Stimulated activated CD8-positive, alpha-beta memory T cell treated with anti-CD3 and anti-CD28 coated beads, Interleukin-2, amount 100 ng/mL, for 1 hour (primary cell): Measurements from ENCODE around the gene SAA4.
"Not testable (repeated sequence)": the region's sequence is repeated elsewhere in the genome, so short reads cannot be mapped to it uniquely, and the experiment has no call there.

ENCODE experiments used
- DNase-seq, 2 donors: peaks; one replicate each; pipeline ENCODE4 v3.0.0-alpha.2; 2020; ENCODE audit warnings: low read depth in 2 of 2

The SAA4 gene

DNA sequence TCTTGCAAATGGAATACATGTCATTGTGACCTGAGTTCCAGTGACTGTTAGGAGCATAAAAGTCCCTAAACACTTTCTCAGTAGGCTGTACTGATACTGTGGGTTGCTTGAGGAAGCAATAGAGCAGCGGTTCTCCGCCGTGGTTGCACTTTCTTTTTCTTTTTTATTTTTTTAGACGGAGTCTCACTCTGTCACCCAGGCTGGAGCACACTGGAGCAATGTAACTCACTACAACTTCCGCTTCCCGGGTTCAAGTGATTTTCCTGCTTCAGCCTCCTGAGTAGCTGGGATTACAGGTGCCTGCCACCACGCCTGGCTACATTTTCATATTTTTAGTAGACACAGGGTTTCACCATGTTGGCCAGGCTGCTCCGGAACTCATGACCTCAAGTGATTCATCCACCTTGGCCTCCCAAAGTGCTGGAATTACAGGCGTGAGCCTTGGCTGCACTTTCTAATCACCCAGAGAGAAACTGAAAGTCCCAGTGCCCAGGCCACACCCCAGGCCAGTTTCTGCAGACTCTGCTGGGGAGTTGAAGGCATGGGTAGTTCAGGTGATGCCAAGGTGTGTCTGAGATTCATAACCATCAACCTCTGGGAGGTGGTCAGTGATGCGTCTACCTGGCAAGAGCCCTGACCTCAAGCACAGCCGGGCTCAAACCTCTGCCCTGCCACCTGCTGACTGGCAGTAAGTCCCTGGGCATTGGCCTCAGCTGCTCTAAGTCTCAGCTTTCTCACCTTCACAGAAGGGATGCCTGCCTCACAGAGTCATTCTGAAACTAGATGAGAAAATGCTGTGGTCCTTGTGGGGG, 10.0 kb upstream of the SAA4 start:
- DNase-seq, result not testable (repeated sequence)

DNA sequence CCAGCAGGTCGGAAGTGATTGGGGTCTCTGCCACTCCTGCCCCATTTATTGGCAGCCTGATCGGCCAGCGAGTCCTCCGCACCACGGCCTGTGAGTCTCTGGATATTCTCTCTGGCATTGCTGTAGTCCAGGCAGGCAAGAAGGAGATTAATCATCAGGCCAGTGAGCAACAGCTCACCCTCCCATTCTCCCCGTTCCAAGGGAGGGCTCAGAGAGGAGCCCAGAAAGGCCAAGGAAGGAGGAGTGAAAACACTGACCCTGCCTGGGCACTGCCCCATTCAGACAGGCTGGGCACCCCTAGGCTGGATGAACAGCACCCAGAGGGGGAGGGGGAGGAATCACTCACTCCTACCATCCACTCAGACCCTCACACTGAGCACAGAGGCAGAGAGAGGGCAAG, 8.8 kb upstream of the SAA4 start:
- no peak for DNase-seq

DNA sequence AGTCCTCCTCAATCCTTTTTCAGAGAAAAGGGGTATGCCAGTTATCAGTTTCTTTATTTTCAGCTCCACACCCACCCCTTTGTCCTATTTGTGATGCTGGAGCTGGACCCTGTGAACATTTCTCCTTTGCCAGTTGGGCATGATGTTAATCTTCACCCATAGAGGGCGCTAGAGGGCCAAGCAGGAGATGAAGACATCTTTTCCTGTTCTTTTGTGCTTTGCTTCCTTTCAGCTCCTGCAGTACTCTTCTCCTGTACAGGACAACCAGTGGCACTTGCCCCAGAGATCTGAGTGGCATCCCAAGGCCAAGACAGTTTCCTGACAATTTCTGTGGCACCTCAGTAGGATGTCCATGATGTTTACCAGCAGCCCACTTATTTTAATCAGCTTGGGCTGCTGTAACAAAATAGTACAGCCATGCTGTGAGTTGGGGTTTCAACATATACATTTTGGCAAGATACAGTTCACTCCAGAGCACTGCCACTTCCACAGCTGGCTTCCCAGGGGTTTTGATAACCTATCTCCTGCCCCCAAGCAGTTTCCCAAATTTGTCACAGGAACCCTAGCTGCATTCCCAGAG, 7.3 kb upstream of the SAA4 start:
- DNase-seq, result peak; percentile 21 to 24

DNA sequence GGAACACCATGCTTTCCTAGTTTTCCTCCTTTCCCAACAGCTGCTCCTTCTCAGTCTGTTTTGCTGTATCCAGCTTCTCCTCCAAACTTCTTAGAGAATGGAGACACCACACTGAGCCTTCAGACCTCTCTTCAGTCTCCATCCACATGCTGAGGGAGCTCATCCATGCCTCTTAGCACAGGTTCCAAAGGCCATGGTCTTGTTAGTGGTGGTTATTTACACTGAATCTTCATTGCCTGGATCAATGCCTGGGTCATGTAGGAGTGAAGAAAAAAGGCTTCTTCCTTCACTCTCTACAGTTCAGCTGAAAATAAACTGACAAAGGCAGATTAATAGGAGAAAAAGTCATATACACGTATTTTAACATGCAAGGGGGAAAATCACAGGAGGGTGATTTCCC, 3.1 kb upstream of the SAA4 start:
- no peak for DNase-seq

DNA sequence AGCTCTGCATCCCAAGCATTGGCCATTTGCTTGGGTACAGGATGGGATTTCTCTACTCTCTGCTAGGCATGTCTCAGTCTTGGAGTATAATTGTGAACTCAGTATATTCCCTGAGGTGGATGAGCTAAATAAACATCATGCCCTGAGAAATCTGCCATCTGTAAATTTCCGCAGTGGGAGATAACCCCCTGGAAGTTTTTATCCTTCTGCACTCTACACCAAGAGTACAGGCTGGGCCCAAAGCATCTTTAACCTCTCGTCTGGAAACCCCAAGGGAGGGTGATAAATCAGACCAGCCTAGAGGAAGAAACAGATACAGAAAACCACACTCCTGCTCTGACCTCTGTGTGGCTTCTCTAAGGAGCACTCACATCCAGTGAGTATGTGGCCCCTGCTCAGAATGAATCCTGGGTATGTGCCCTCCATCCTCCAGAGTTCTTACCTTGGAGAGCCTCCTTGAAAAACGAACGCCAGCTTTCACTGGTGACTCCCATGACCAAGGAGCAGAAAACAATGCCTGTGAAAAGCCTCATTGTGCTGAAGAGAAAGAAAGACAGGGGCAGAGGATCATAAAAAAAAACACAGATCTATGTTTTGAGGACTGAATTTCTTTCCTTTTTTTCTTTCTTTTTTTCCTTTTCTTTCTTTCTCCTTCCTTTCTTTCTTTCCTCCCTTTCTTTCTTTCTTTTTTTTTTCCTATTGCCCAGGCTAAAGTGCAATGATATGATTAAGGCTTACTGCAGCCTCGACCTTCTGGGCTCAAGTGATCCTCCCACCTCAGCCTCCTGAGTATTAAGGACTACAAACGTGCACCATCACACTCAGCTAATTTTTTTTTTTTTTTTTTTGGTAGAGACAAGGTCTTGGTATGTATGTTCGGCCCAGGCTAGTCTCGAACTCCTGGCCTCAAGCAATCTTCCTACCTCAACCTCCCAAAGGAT, 938 bp downstream of the SAA4 start:
- no peak for DNase-seq

GRCh38 chr11:18233912-18234311, 2.7 kb downstream of the SAA4 start:
- no peak for DNase-seq

GRCh38 chr11:18230859-18231258, 5.7 kb downstream of the SAA4 start:
- DNase-seq, result no peak

GRCh38 chr11:18229501-18229900, 7.1 kb downstream of the SAA4 start:
- DNase-seq, result no peak

DNA sequence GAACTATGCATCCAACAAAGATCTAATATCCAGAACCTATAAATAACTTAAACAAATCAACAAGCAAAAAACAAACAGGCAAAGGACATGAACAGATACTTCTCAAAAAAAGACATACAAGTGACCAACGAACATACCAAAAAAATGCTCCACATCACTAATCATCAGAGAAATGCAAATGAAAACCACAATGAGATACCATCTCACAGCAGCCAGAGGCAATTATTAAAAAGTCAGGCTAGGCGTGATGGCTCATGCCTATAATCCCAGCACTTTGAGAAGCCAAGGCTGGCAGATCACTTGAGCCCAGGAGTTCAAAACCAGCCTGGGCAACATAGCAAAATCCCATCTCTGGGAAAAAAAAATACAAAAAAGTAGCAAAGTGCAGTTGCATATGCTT, 10.7 kb downstream of the SAA4 start:
- DNase-seq, result no peak

DNA sequence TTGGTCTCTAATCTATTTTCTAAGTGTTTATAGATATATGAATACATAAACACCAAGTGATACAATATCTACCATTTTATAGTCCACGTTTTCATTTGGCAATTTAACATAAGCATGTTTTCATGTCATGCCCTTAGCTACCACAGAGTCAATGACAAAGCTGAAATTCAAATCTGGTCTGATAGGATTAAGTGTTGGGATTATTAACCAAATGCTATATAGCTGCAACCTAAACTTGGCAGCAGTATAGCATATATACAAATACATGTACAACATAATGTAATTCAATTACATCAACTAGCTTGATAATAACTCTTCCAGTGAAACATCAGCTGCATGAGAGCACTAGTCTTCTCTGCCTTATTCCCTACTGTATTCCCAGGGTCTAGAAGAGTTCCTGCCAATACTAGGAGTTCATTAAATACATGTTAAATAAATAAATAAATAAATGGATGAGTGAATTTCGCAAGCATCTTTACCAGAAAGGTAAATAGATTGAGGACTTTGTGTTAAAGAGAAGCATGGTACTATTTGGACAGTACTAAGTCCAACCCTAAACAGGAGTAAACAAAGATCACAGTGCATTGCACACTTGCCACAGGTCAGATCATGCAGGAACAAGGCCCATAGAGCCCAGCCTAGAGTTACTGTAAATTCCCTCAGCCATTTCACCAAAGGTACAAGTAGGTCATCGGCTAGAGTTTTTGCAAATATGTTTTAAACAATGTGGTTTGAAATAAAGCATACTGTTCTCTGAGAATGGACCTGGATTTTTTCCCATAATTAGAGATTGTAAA, 12.8 kb downstream of the SAA4 start:
- DNase-seq, result no peak

- DNase-seq, result no peak
These were observed 13.7 kb downstream of the SAA4 start for GRCh38 chr11:18222814-18223421.

DNA sequence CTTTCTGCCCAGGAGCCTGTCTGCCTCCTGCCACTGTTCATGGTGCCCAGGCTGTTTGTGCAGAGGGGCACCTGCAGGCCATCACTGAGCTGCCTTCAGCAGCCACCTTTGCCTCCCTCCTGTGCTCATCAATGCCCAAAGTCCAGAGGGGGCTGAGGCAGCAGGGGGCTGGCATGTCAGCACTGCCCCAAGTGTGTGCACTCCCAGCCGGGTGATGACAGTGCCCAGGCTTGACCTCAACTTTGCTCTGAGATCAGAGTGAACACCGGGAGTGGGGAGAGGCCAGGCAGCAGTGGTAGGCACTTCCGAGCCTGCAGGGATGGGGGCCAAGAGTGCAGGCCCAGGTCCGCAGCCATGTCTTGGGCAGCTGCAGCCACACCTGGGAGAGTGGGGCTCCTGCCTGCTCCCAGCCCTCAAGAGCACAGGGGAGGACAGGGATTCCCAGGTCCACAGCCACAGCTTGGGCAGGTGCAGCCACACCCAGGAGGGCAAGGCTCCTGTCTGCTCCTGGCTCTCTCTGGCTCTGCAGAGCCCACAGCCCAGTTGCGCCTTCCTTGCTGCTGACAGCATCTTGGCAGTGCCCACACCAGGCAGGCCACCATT, 15.2 kb downstream of the SAA4 start:
- DNase-seq, result no peak

GRCh38 chr11:18209058-18209457, 27.5 kb downstream of the SAA4 start:
- DNase-seq, result no peak

DNA sequence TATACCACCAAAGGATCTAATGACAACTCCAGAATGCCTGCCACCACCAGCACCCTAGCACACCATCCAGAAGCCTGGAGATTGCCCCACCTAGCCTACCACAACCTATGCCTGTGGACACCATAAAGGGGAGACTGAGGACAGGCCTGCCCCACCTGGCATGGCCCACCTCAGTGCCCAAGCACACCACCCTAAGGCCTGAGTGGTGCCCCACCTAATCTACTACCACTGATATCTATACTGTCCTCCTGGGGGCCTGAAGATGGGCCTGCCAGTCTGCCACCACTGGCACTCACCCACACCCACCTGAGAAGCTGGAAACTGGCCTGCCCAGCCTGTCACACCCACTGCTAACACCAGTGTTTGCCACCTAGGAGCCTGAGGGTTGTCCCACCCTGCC, 31.8 kb downstream of the SAA4 start:
- no peak for DNase-seq

GRCh38 chr11:18204220-18204619, 32.4 kb downstream of the SAA4 start:
- no peak for DNase-seq

- DNase-seq, result no peak
These were observed 32.9 kb downstream of the SAA4 start for GRCh38 chr11:18203723-18204122.

- DNase-seq, result not testable (repeated sequence)
These were observed 38.9 kb downstream of the SAA4 start for GRCh38 chr11:18197738-18198137.

DNA sequence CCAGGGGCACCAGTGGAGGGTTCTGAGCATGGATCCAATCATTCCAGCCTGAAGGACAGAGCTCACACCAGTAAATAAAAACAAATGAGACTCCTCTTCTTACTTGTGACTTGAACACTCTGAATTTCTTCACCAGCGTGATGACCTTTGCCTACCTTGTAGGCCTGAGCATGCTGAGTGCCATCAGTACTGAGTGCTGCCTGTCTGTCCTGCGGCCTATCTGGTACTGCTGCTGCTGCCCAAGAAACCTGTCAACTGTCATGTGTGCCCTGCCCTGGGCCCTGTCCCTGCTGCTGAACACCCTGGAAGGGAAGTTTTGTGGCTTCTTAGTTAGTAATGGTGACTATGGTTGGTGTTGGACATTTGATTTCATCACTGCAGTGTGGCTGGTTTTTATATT, 40.1 kb downstream of the SAA4 start:
- DNase-seq, result no peak

DNA sequence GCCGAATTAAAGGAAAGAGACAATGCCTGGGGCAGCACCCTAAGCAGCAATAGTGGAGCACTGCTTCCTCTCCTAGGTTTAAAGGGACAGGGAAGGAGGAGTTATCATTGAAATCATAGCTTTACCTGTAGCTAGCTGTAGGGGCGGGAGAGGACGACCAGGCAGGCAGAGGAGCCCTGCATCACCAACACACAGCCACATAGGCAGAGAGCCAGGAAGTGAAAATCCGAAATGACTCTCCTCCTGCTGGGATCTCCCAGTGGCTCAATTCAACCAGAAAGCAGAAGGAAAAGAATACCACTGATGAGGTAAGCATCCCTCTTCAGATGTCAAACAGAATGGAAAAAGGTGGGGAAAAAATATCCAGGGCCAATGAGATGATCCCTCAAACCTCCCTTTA, 43.6 kb downstream of the SAA4 start:
- no peak for DNase-seq

- DNase-seq, result no peak
These were observed 45.2 kb downstream of the SAA4 start for GRCh38 chr11:18191376-18191775.
